GM12865 (cell line): ENCODE measurements around the gene MBNL2.
A peak's percentile ranks its signal among the peaks of the same experiment; 100 is the strongest.

Source experiments
- DNase-seq: peaks from one replicate; pipeline ENCODE4 v3.0.0; 2010; ENCODE audit warnings: low read depth
- H3K4me3 ChIP-seq: 2 replicates; pipeline ENCODE4 v1.5.1; 2011; ENCODE audit warnings: mild to moderate bottlenecking, low read depth, low read length, control low read depth
- CTCF ChIP-seq: IDR thresholded peaks from 2 replicates; pipeline ENCODE4 v1.5.1; 2011; ENCODE audit warnings: low read length, control low read depth, low read depth, inconsistent platforms; ENCODE audit not compliant: insufficient read depth; ENCODE audit errors: missing control alignments

Gene MBNL2

GRCh38 chr13:97283888-97284287 lies 61.8 kb downstream of the MBNL2 start:
- H3K4me3 ChIP-seq: no peak overlapping the region
- DNase-seq: peak; percentile 17
- TF ChIP-seq CTCF: no peak

GRCh38 chr13:97284558-97284957 lies 62.4 kb downstream of the MBNL2 start:
- H3K4me3 ChIP-seq: no peak overlapping the region
- no peak for TF ChIP-seq CTCF
- no peak for DNase-seq

DNA sequence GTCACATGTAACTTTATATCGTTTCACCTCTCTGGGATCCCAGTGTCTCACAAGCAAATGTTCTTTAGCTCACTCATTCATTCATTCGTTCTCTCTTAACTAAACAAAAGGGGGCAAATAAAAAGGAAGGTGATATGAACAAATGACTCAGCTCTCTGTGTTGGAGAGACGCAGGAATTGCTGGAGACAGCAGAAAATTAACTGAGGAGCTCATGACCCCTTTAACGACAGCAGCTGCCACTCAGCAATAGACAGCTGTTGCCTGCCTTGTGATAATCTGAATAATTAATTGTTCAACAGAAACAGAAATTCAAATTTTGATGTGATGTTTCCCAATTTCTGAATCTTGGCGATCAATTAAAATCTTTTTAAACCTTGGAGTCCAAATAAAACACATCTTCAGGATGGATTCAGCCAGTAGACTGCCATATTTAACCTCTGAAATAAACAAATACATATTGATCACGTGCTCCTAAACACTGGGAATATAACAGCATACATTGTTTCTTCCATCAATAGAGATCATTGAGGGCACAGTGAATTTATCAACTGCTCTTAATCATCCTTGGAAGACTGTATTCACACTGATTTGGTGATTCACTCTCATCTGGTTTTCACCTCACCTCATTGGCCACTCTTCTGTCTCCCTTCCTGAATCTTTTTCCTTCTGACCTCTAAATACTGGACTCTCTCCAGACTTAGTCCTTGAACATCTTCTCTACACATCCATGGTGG lies 63.3 kb downstream of the MBNL2 start:
- TF ChIP-seq CTCF: no peak
- no peak overlapping the region for H3K4me3 ChIP-seq
- no peak for DNase-seq

GRCh38 chr13:97286317-97287046 lies 64.3 kb downstream of the MBNL2 start:
- H3K4me3 ChIP-seq: no peak overlapping the region
- TF ChIP-seq CTCF: no peak
- no peak for DNase-seq

GRCh38 chr13:97287047-97287383 lies 64.9 kb downstream of the MBNL2 start:
- DNase-seq: no peak
- no peak overlapping the region for H3K4me3 ChIP-seq
- no peak for TF ChIP-seq CTCF

DNA sequence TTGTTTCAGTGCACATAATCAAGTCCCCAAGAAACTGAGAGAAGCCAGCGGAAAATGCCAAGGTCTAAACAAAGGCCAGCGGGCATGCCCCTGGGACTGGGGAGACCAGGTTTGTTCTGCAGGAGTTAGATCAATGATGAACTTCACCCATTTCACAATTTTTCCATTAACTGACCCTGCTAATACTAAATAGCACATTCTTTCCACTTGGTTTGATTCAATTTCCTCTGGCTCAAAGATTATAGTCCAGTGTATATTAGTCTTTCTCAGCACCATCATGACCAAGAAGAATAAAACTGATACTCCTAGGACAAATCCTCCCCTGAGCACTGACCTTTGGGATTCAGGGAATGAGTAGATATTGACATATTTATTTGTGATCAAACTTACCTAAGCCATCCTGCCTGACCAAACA lies 66.4 kb downstream of the MBNL2 start:
- no peak overlapping the region for H3K4me3 ChIP-seq
- no peak for DNase-seq

More for the DNA sequence above, 66.4 kb downstream of the MBNL2 start:
- no peak for TF ChIP-seq CTCF
